ENCODE measurements around the gene WDR19.

GRCh38 chr4:39233114-39233513 is 50.8 kb downstream of the WDR19 start:
- TF ChIP-seq NFIC (IDR thresholded peaks at IDR 0.05; ENCODE audit: borderline replicate concordance) (no peak), CTCF (IDR thresholded peaks at IDR 0.05) (no peak), MXI1 (IDR thresholded peaks at IDR 0.05; ENCODE audit: low read depth, low read length) (no peak), EP300 (IDR thresholded peaks at IDR 0.05; ENCODE audit: borderline replicate concordance in 1 of 2, low read depth in 1 of 2, low read length in 1 of 2) (no peak), MAX (IDR thresholded peaks at IDR 0.05; ENCODE audit: low read depth) (no peak), EZH2phosphoT487 (IDR thresholded peaks at IDR 0.05; ENCODE audit: borderline replicate concordance, low read depth) (no peak), CHD2 (IDR thresholded peaks at IDR 0.05; ENCODE audit: low read length, partially characterized antibody) (no peak), USF2 (IDR thresholded peaks at IDR 0.05; ENCODE audit: borderline replicate concordance, low read depth, low read length) (no peak), RCOR1 (IDR thresholded peaks at IDR 0.05; ENCODE audit: low read length) (no peak)
